K562 (cell line): ENCODE measurements around the gene DBP. TPM values are rescaled to one million over a fixed set of nuclear protein-coding genes. Genes with fewer than 3 reads are reported as not detected.

Experiments used
- ATAC-seq: fragments of 200-7000 bp; cut with Tn5 transposase; 3 replicates; pipeline ENCODE4 v1.9.1; 2020; ENCODE audit warnings: moderate library complexity
- BruUV-seq: library from RNA; stranded (reverse); fragments of 400-500 nt; replicated peaks from 2 replicates; lab custom pipeline; 2021; lab: Mats Ljungman, UMichigan
- CTCF ChIA-PET: fragments of 300-600 bp; formaldehyde crosslinking; extraction: SDS; loops from one replicate; lab custom pipeline; 2021; ENCODE audit warnings: low intra/inter-chr PET ratio; lab: Yijun Ruan, JAX
- POLR2A ChIA-PET: fragments of 300-600, 350-650 bp; sonication (Branson Sonifier 250); formaldehyde crosslinking; extraction: SDS; loops from one replicate; lab custom pipeline; 2021; ENCODE audit warnings: antibody characterized with exemption, inconsistent platforms; lab: Yijun Ruan, JAX
- DNase-seq, 4 experiments: peaks; one replicate each; pipeline versions ENCODE4 v3.0.0 to v3.0.0-alpha.2; 2011 to 2018; ENCODE audit warnings: low spot score in 3 of 4, mixed read lengths in 3 of 4; ENCODE audit errors: extremely low read depth in 1 of 4
- FAIRE-seq: peaks from 2 replicates; lab custom pipeline; 2011; peaks lifted over from hg19 to GRCh38; lab: Jason Lieb, UNC
- H2AFZ ChIP-seq: 2 replicates; pipeline ENCODE4 v1.6.0; 2011; ENCODE audit warnings: low read depth, low read length, control low read depth, inconsistent platforms
- H3K27ac ChIP-seq: fragments of 200-600 bp; 3 replicates; pipeline ENCODE4 v1.8.0; 2011; ENCODE audit warnings: low read depth, mild to moderate bottlenecking, control low read depth, inconsistent platforms, low read length, moderate library complexity, mixed read lengths; ENCODE audit errors: extremely low read depth
- H3K27me3 ChIP-seq, 2 experiments: fragments of 300-600 bp in 1 of 2; 2 replicates in 1 of 2; 3 replicates in 1 of 2; pipeline versions ENCODE4 v1.6.0 to v1.8.0; 2011; ENCODE audit warnings: inconsistent platforms in 2 of 2, low read length in 2 of 2, mild to moderate bottlenecking in 1 of 2, mixed read lengths in 1 of 2, moderate library complexity in 1 of 2; ENCODE audit not compliant: control insufficient read depth in 2 of 2, insufficient read depth in 2 of 2
- H3K36me3 ChIP-seq: fragments of 300-600 bp; 3 replicates; pipeline ENCODE4 v1.8.0; 2011; ENCODE audit warnings: mild to moderate bottlenecking, low read length, inconsistent platforms; ENCODE audit not compliant: control insufficient read depth, insufficient read depth
- H3K4me1 ChIP-seq, 2 experiments: fragments of 200-600 bp in 1 of 2; replicated peaks in 1 of 2; 2 replicates in 1 of 2; 3 replicates in 1 of 2; pipeline versions ENCODE4 v1.5.1 to v1.8.0; 2011; ENCODE audit warnings: inconsistent platforms in 2 of 2, low read length in 2 of 2, mild to moderate bottlenecking in 1 of 2, mixed read lengths in 1 of 2, moderate library complexity in 1 of 2; ENCODE audit not compliant: control insufficient read depth in 2 of 2, insufficient read depth in 2 of 2
- H3K4me2 ChIP-seq: 2 replicates; pipeline ENCODE4 v1.6.1; 2011; ENCODE audit warnings: low read length, control low read depth, inconsistent platforms, mixed read lengths; ENCODE audit not compliant: insufficient read depth
- H3K4me3 ChIP-seq: fragments of 200-600 bp; sonication (generic), shearing (Covaris generic); 2 replicates; pipeline ENCODE4 v1.5.1; 2016; ENCODE audit warnings: control low read depth, inconsistent platforms
- H3K79me2 ChIP-seq: fragments of 200-600 bp; 3 replicates; pipeline ENCODE4 v1.8.0; 2011; ENCODE audit warnings: low read length, inconsistent platforms; ENCODE audit not compliant: control insufficient read depth, insufficient read depth
- H3K9ac ChIP-seq, 2 experiments: 2 replicates each; pipeline versions ENCODE4 v1.6.0 to v1.6.1; 2011; ENCODE audit warnings: low read depth in 2 of 2, low read length in 2 of 2, control low read depth in 1 of 2, inconsistent platforms in 1 of 2, mild to moderate bottlenecking in 1 of 2, mixed read lengths in 1 of 2; ENCODE audit not compliant: insufficient read depth in 1 of 2
- H3K9me1 ChIP-seq: one replicate; pipeline ENCODE4 v1.6.0; 2011; ENCODE audit warnings: inconsistent platforms, mild to moderate bottlenecking, low read length, moderate library complexity; ENCODE audit not compliant: control insufficient read depth, insufficient read depth
- H3K9me3 ChIP-seq: replicated peaks from 2 replicates; pipeline ENCODE4 v1.5.1; 2011; ENCODE audit warnings: low read depth, low read length, inconsistent platforms; ENCODE audit not compliant: control insufficient read depth, insufficient read depth
- H4K20me1 ChIP-seq: replicated peaks from 2 replicates; pipeline ENCODE4 v1.6.1; 2011; ENCODE audit warnings: low read length, inconsistent platforms, mixed read lengths; ENCODE audit not compliant: control insufficient read depth, insufficient read depth
- BCOR ChIP-seq: fragments of 450-650 bp; IDR thresholded peaks from 2 replicates; pipeline ENCODE4 v1.6.1; 2016
- BRF2 ChIP-seq: IDR thresholded peaks from 3 replicates; pipeline ENCODE4 v1.6.1; 2011; ENCODE audit warnings: borderline replicate concordance, mild to moderate bottlenecking; ENCODE audit not compliant: insufficient read length, insufficient read depth
- CEBPZ ChIP-seq: fragments of 150-350 bp; IDR thresholded peaks from 2 replicates; pipeline ENCODE4 v1.6.1; 2014; ENCODE audit warnings: low read depth, mild to moderate bottlenecking, low read length, borderline replicate concordance
- CTCF ChIP-seq, 3 experiments: IDR thresholded peaks in 2 of 3; conservative IDR thresholded peaks in 1 of 3; 2 replicates each; pipeline ENCODE4 v1.5.1; 2011 to 2012; ENCODE audit warnings: low read length in 3 of 3, mild to moderate bottlenecking in 3 of 3, control low read depth in 2 of 3, improper control_type of control experiment in 1 of 3, inconsistent platforms in 1 of 3, low read depth in 1 of 3, mixed read lengths in 1 of 3, moderate library complexity in 1 of 3; ENCODE audit not compliant: insufficient read depth in 2 of 3
- KLF10 ChIP-seq: fragments of 250-450 bp; sonication (Bioruptor Pico); IDR thresholded peaks from 2 replicates; pipeline ENCODE4 v1.6.1; 2021; ENCODE audit warnings: matching md5 sums
- NFRKB ChIP-seq: fragments of 450-650 bp; IDR thresholded peaks from 2 replicates; pipeline ENCODE4 v1.6.1; 2016; ENCODE audit warnings: low read depth
- NR2F6 ChIP-seq: fragments of 450-650 bp; formaldehyde crosslinking; IDR thresholded peaks from 2 replicates; pipeline ENCODE4 v1.4.0; 2020; ENCODE audit warnings: mild to moderate bottlenecking
- RFX7 ChIP-seq: fragments of 250-450 bp; sonication (Bioruptor Pico); IDR thresholded peaks from 2 replicates; pipeline ENCODE4 v1.5.1; 2021; ENCODE audit warnings: mild to moderate bottlenecking
- RHOXF2B ChIP-seq: fragments of 250-450 bp; sonication (Bioruptor Pico); conservative IDR thresholded peaks from 2 replicates; pipeline ENCODE4 v1.5.1; 2021
- RREB1 ChIP-seq: fragments of 250-450 bp; sonication (Bioruptor Pico); IDR thresholded peaks from 2 replicates; pipeline ENCODE4 v1.4.0; 2020
- WGBS: fragments of 100-300 bp; shearing (Covaris generic); methylation state at CpG from one replicate; pipeline ENCODE4 v1.1.6; 2016; ENCODE audit warnings: low coverage, mixed read lengths; ENCODE audit not compliant: insufficient coverage; ENCODE audit errors: missing lambda C conversion rate; 5-methylcytosine and 5-hydroxymethylcytosine counted together
- in situ Hi-C: fragments of 300-500 bp; cut with MboI; formaldehyde crosslinking; loops from 4 replicates; pipeline ENCODE4 v1.15.0; 2018; ENCODE audit warnings: inconsistent platforms, mixed read lengths
- intact Hi-C: fragments of 100-400 bp; cut with micrococcal nuclease; formaldehyde crosslinking; loops from 2 replicates; pipeline ENCODE4 v1.14.2; 2022
- polyA plus RNA-seq, 8 experiments: library from polyadenylated mRNA; depleted of rRNA in 4 of 8; stranded (reverse) in 5 of 8; unstranded in 3 of 8; fragments of >200 nt; fragmentation: Nextera tagmentation in 2 of 8; fragmentation: Illumina TruSeq in 1 of 8; extraction: Ambion mirVana in 2 of 8; extraction: Trizol in 1 of 8; gene quantifications; 2 replicates each; pipeline versions ENCODE4 v1.2.1 to v1.2.3, GENCODE V29; 2011 to 2014; ENCODE audit warnings: inconsistent platforms in 1 of 8, missing spikeins in 1 of 8
- total RNA-seq, 7 experiments: library from RNA; depleted of rRNA in 6 of 7; stranded (reverse); fragments of >200 nt in 6 of 7; fragmentation: Illumina TruSeq in 2 of 7; extraction: Trizol in 2 of 7; gene quantifications; 2 replicates each; pipeline versions ENCODE4 v1.2.1 to v1.2.3, GENCODE V29; 2011 to 2021; ENCODE audit warnings: low replicate concordance in 1 of 7

DBP gene
- total and polyA plus RNA-seq, 9 of the 15 experiments (the other 6 are each of a cell fraction or from before 2014, with no cell fraction given): 0.25 to 5.5 (median 1.8) TPM

GRCh38 chr19:48672994-48673393 lies 35.8 kb upstream of the DBP start, which contains the start of gene NTN5:
NTN5 (minus strand) TSS chr19:48673017; CDS start chr19:48670986, 2,031 bp downstream.
- H3K9me1 ChIP-seq: no peaks in the 10 kb centered on the region
- no peaks in the 10 kb centered on the region for H3K9me3 ChIP-seq
- H4K20me1 ChIP-seq: no peaks in the 10 kb centered on the region
- FAIRE-seq (no peak), DNase-seq (no peak), ATAC-seq (no peak)
- in situ Hi-C loops (no loop called here), intact Hi-C loops (no loop called here)
- CTCF ChIA-PET: no interaction called here
- H3K9ac ChIP-seq: peak within 1 kb of the TSS in 1 of 2 experiments; percentile 60; a peak in 1 of 4 replicates
- WGBS: 62% methylated on average over 11 of the region's 25 CpGs
- H3K79me2 ChIP-seq: no peaks in the 10 kb centered on the region
- no TSS peak for BruUV-seq
- no peak within 1 kb of the TSS for H2AFZ ChIP-seq
- H3K4me2 ChIP-seq: no peak within 1 kb of the TSS
- no peak within 1 kb of the TSS for H3K27ac ChIP-seq
- H3K27me3 ChIP-seq: no peaks in the 10 kb centered on the region
- no peak within 1 kb of the TSS for H3K4me3 ChIP-seq
- peaks cover 6 to 48% of the 10 kb centered on the region in 2 experiments; a peak in 4 of 5 replicates for H3K4me1 ChIP-seq
- POLR2A ChIA-PET: no interaction called here
- no peaks in the 10 kb centered on the region for H3K36me3 ChIP-seq
- TF ChIP-seq KLF10 (CRISPR knock-in tag): no peak
- TF ChIP-seq CTCF (IDR thresholded peaks at IDR 0.05 in 2 of 3, conservative IDR thresholded peaks at IDR 0.05 in 1 of 3; ENCODE audit: insufficient read depth in 2 of 3, low read depth in 1 of 3, low read length in 3 of 3): no peak
- TF ChIP-seq BCOR: no peak
- TF ChIP-seq RHOXF2B: no peak
- TF ChIP-seq NR2F6 (CRISPR knock-in tag): no peak
- no peak for TF ChIP-seq NFRKB
- TF ChIP-seq RFX7 (CRISPR knock-in tag): no peak
- TF ChIP-seq CEBPZ: no peak
- TF ChIP-seq RREB1 (CRISPR knock-in tag): no peak
- TF ChIP-seq BRF2: no peak
